ENCODE data around the gene NPEPPS.
A peak's percentile ranks its signal among the peaks of the same experiment; 100 is the strongest.

Gene NPEPPS

DNA sequence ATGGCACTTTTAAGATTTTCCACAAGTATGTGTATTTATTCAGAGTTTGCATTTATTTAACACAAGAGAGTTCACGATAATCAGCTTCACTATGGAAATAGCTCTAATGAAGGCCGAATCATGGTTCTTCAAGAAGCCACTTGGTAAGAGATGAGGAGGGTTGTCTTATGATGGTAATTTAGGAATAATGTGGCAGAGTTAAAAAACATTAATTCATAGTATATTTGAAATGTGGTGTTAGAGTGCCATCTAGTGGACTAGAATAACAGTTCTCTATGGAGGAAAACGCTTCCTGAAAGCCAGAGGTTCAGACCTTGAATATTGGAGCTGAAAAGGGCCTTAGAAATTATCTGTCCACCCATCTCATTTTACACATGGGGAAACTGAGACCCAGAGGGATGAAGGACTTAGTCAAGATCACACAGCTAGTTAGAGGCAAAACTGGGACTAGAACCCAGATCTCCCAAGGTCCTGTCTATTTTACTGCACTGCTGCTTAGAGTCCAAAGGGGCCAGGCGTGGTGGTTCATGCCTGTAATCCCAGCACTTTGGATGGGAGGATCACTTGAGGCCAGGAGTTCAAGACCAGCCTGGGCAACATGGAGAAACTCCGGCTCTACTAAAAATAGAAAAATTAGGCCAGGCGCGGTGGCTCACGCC lies 85.0 kb downstream of the NPEPPS start:
- Histone ChIP-seq H3K27ac (ENCODE audit: low read depth, low read length) (no peak overlapping the region), H3K4me1 (ENCODE audit: control insufficient read depth, insufficient read depth, low read length) (no peaks in the 10 kb centered on the region), H3K27me3 (ENCODE audit: control insufficient read depth, insufficient read depth, low read length) (no peaks in the 10 kb centered on the region), H3K4me3 (ENCODE audit: low read depth, low read length) (no peak overlapping the region), H3K36me3 (ENCODE audit: control insufficient read depth, insufficient read depth, low read length) (peaks cover 78% of the 10 kb centered on the region), H3K9ac (ENCODE audit: low read depth, low read length) (no peak overlapping the region), H3K9me3 (ENCODE audit: control insufficient read depth, insufficient read depth, low read length) (no peaks in the 10 kb centered on the region)

DNA sequence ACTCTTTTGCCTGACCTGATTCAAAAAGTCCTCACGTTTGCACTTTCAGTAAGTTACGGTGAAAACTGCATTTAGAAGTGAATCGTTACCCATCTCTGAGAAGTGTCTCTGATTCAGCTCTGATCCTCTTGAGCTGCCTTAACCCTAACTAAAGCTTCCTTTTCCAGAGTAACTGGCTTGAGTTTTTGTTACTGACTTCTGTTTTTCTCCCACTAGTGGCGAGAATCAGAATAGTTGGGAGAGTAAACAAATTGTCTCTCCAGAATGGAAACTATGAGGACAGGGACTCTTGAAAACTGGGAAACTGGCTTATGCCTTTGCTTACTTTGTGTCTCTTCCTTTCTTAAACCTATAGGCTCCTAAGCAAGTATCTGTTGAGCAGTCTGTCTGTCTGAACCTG lies 87.5 kb downstream of the NPEPPS start:
- Histone ChIP-seq H3K36me3 (ENCODE audit: control insufficient read depth, insufficient read depth, low read length) (peaks cover 87% of the 10 kb centered on the region), H3K27ac (ENCODE audit: low read depth, low read length) (peak overlapping the region; percentile 25), H3K9ac (ENCODE audit: low read depth, low read length) (no peak overlapping the region)

DNA sequence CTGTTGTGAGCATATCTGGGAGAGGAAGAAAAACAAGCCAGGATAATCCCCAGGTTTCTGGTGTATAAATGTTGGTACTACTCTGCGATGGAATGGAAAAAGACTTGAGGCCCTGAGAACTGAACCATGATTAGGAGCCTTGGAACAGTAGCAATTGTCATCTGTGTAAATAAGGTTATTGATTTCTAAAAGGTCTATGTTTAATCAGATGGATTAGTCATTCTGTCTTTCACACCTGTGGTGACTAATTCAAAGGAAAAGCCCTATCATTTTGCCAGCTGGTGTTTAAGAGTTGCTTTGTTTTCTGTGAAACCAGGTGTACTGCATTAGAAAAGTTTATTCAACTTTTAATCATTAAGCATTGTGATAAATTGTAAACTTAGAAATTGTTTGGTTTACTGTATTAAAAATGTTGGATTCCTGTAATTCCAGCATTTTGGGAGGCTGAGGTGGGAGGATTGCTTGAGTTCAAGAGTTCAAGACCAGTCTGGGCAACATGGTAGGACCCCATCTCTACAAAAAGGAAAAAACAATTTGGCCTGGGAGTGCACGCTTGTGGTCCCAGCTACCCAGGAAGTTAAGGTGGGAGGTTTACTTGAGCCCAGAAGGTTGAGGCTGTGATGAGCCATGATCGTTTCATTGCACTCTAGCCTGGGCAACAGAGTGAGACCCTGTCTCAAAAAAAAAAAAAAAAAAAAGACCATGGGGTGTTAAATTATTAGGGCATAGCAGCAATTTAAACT lies 89.8 kb downstream of the NPEPPS start:
- Histone ChIP-seq H3K27ac (ENCODE audit: low read depth, low read length) (peak overlapping the region; percentile 93), H3K4me1 (ENCODE audit: control insufficient read depth, insufficient read depth, low read length) (peaks cover 12% of the 10 kb centered on the region; the same call in 1 of the 2 replicates), H3K36me3 (ENCODE audit: control insufficient read depth, insufficient read depth, low read length) (peaks cover 76% of the 10 kb centered on the region), H3K27me3 (ENCODE audit: control insufficient read depth, insufficient read depth, low read length) (no peaks in the 10 kb centered on the region), H3K4me3 (ENCODE audit: low read depth, low read length) (no peak overlapping the region), H3K9ac (ENCODE audit: low read depth, low read length) (no peak overlapping the region), H3K9me3 (ENCODE audit: control insufficient read depth, insufficient read depth, low read length) (no peaks in the 10 kb centered on the region)

More for the DNA sequence above, 87.5 kb downstream of the NPEPPS start:
- Histone ChIP-seq H3K4me3 (ENCODE audit: low read depth, low read length) (no peak overlapping the region), H3K27me3 (ENCODE audit: control insufficient read depth, insufficient read depth, low read length) (no peaks in the 10 kb centered on the region), H3K4me1 (ENCODE audit: control insufficient read depth, insufficient read depth, low read length) (peaks cover 12% of the 10 kb centered on the region; the same call in 1 of the 2 replicates), H3K9me3 (ENCODE audit: control insufficient read depth, insufficient read depth, low read length) (no peaks in the 10 kb centered on the region)

DNA sequence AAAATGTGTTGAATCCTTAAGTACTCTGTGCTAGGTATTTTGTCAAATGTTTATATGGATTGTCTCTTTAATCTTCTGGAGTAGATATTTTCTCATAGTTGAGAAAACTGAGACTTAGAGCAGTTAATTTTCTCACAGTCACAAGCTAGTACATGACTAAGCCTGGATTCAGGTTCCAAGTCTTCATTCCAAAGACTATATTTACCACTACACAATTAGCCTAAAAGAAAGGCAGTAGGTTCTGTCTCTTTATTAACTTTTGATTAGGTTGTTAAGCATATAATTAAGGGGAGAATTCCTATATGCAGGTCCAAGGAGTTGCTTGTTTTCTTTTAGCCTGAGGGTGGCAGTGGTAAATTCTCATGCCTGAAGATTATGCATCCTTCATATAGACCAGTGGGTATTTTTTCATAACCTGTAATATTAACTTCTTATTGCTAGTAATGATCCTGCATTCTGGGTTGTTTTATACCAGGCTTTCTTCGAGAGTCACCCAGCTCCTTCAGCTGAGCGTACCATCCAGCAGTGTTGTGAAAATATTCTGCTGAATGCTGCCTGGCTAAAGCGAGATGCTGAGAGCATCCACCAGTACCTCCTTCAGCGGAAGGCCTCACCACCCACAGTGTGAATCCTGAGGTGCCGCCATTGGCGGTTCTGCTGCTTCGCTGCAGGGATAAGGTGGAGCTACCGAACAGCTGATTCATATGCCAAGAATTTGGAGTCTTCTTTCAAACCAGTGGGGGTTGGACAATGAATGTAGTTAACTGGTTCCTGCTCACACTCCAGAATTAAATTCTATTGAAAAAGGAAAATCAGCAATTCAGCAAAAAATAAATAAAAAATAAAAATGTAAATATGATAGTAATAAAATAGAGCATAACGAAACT lies 90.6 kb downstream of the NPEPPS start:
- Histone ChIP-seq H3K27ac (ENCODE audit: low read depth, low read length) (peak overlapping the region; percentile 93), H3K36me3 (ENCODE audit: control insufficient read depth, insufficient read depth, low read length) (peaks cover 72% of the 10 kb centered on the region), H3K9me3 (ENCODE audit: control insufficient read depth, insufficient read depth, low read length) (no peaks in the 10 kb centered on the region), H3K27me3 (ENCODE audit: control insufficient read depth, insufficient read depth, low read length) (no peaks in the 10 kb centered on the region), H3K9ac (ENCODE audit: low read depth, low read length) (no peak overlapping the region), H3K4me1 (ENCODE audit: control insufficient read depth, insufficient read depth, low read length) (peaks cover 12% of the 10 kb centered on the region; the same call in 1 of the 2 replicates), H3K4me3 (ENCODE audit: low read depth, low read length) (no peak overlapping the region)

DNA sequence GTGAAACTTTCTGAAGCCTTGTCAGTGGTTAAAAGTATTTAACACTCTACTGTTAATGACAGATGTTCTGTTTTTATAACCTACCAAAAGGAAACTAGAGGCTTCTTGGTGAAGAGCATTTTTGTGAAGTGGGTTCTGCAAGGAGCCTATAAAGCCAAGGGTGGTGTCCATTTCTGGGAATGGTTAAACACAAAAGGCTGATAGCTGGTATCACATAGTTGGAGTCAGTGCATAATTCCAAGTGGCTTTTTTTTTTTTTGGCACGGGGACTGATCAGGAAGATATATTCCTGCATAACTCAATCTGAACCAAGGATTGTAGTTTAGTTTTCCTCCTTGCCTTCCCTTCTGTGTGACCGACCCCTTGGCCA lies 91.3 kb downstream of the NPEPPS start:
- Histone ChIP-seq H3K4me1 (ENCODE audit: control insufficient read depth, insufficient read depth, low read length) (peaks cover 12% of the 10 kb centered on the region; the same call in 1 of the 2 replicates), H3K9ac (ENCODE audit: low read depth, low read length) (no peak overlapping the region), H3K27me3 (ENCODE audit: control insufficient read depth, insufficient read depth, low read length) (no peaks in the 10 kb centered on the region), H3K9me3 (ENCODE audit: control insufficient read depth, insufficient read depth, low read length) (no peaks in the 10 kb centered on the region), H3K4me3 (ENCODE audit: low read depth, low read length) (no peak overlapping the region), H3K27ac (ENCODE audit: low read depth, low read length) (peak overlapping the region; percentile 93), H3K36me3 (ENCODE audit: control insufficient read depth, insufficient read depth, low read length) (peaks cover 66% of the 10 kb centered on the region)

DNA sequence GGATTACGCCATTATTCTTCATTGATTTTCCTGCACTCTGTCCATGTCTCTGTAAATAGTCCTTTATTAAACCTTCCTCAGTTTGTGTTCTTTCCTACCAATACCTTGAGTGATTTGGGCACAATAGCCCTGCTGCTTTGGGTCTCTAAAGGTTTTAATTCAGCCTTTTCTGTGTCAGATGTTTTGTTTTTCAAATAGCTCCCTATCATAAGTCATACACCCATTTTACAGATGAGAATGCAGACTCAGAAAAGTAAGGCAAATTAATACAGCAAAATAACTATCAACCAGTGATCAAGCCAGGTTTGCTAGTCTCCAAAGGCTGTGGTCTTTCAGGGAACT lies 93.8 kb downstream of the NPEPPS start:
- no peaks in the 10 kb centered on the region for H3K9me3 ChIP-seq (ENCODE audit: control insufficient read depth, insufficient read depth, low read length)
- peaks cover 41% of the 10 kb centered on the region for H3K36me3 ChIP-seq (ENCODE audit: control insufficient read depth, insufficient read depth, low read length)
- no peak overlapping the region for H3K9ac ChIP-seq (ENCODE audit: low read depth, low read length)

DNA sequence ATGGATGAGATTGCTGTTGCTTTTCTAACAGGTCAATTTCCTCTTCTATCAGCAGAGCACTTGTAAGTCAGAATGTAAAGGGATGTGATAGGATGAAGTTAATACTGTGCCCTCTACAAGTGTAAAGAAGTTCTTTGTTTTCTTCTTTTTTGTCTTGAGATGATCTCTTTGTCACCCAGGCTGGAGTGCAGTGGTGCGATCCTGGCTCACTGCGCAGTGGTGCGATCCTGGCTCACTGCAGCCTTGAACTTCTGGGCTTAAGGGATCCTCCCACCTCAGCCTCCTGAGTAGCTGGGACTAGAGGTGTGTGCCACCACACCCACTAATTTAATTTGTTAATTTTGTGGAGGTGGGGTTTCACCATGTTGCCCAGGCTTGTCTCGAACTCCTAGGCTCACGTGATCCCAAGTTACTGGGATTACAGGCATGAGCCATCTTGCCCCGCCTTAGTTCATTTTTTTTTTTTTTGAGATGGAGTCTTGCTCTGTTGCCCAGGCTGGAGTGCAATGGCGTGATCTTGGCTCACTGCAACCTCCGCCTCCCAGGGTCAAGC lies 97.2 kb downstream of the NPEPPS start:
- no peak overlapping the region for H3K4me3 ChIP-seq (ENCODE audit: low read depth, low read length)
- H3K9me3 ChIP-seq (ENCODE audit: control insufficient read depth, insufficient read depth, low read length) = no peaks in the 10 kb centered on the region
- no peak overlapping the region for H3K9ac ChIP-seq (ENCODE audit: low read depth, low read length)
- peaks cover 8% of the 10 kb centered on the region; the same call in 1 of the 2 replicates for H3K36me3 ChIP-seq (ENCODE audit: control insufficient read depth, insufficient read depth, low read length)
- H3K27me3 ChIP-seq (ENCODE audit: control insufficient read depth, insufficient read depth, low read length) = no peaks in the 10 kb centered on the region
- H3K27ac ChIP-seq (ENCODE audit: low read depth, low read length) = no peak overlapping the region
- H3K4me1 ChIP-seq (ENCODE audit: control insufficient read depth, insufficient read depth, low read length) = no peaks in the 10 kb centered on the region

More for the DNA sequence above, 93.8 kb downstream of the NPEPPS start:
- Histone ChIP-seq H3K27ac (ENCODE audit: low read depth, low read length) (no peak overlapping the region), H3K27me3 (ENCODE audit: control insufficient read depth, insufficient read depth, low read length) (no peaks in the 10 kb centered on the region), H3K4me1 (ENCODE audit: control insufficient read depth, insufficient read depth, low read length) (peaks cover 12% of the 10 kb centered on the region; the same call in 1 of the 2 replicates), H3K4me3 (ENCODE audit: low read depth, low read length) (no peak overlapping the region)

DNA sequence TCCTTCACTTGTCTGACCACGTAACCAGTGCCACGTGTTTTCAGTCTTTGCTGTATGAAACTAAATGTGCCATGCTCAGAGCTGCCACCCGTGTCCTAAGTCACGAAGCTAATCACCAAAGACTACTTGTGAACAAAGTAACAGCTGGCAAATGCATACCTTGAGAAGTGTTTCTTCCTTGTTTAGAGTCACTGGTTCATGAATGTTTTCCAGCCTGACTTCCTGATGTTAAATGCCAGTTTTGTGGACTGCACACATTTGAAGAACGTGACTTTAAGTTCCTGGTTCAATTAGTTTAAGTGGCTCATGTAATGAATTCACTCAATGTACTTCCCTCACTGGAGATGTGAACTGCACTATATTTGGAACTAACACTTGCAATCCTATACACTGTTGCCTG lies 98.9 kb downstream of the NPEPPS start:
- Histone ChIP-seq H3K36me3 (ENCODE audit: control insufficient read depth, insufficient read depth, low read length) (no peaks in the 10 kb centered on the region), H3K9me3 (ENCODE audit: control insufficient read depth, insufficient read depth, low read length) (no peaks in the 10 kb centered on the region), H3K4me1 (ENCODE audit: control insufficient read depth, insufficient read depth, low read length) (no peaks in the 10 kb centered on the region), H3K9ac (ENCODE audit: low read depth, low read length) (no peak overlapping the region), H3K27ac (ENCODE audit: low read depth, low read length) (no peak overlapping the region), H3K4me3 (ENCODE audit: low read depth, low read length) (no peak overlapping the region), H3K27me3 (ENCODE audit: control insufficient read depth, insufficient read depth, low read length) (no peaks in the 10 kb centered on the region)

DNA sequence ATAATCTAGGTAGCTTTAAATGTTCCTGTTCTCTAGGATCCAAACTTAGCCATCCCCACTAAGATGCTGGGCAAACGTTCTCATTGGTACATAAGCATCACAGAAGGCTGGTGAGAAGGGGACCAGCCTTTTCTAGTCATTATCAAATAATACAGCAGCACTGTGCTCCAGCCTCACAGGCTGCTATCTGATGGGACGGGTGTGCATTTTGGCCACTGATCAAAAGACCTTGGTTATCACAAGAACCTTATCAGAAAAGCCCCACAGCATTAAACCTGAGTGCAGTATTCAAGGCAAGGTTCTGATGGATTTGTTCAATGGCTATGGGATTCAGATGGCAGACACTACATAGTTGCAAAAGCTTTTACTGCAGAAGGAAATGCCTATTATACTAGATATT lies 99.7 kb downstream of the NPEPPS start:
- no peaks in the 10 kb centered on the region for H3K4me1 ChIP-seq (ENCODE audit: control insufficient read depth, insufficient read depth, low read length)
- no peaks in the 10 kb centered on the region for H3K36me3 ChIP-seq (ENCODE audit: control insufficient read depth, insufficient read depth, low read length)
- H3K4me3 ChIP-seq (ENCODE audit: low read depth, low read length) = no peak overlapping the region
- H3K27ac ChIP-seq (ENCODE audit: low read depth, low read length) = no peak overlapping the region
- H3K9ac ChIP-seq (ENCODE audit: low read depth, low read length) = no peak overlapping the region
- H3K9me3 ChIP-seq (ENCODE audit: control insufficient read depth, insufficient read depth, low read length) = no peaks in the 10 kb centered on the region
- H3K27me3 ChIP-seq (ENCODE audit: control insufficient read depth, insufficient read depth, low read length) = no peaks in the 10 kb centered on the region

DNA sequence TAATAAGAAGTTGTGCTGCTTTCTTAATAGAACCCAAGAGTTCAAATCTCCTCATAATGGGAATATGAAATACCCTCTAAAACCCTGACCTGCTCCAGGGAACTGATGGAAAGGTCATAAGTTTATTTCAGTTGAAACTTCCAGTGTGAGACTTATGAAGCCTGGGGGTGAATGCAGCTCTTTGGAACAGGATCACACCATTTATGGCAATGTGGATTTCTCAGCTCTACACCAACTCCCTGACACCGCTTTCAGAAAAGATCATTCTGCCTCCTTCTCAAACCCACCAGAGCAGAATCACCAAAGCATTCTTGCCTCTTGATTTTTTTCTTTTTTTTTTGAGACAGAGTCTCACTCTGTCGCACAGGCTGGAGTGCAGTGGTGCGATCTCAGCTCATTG lies 102.1 kb downstream of the NPEPPS start:
- no peak overlapping the region for H3K27ac ChIP-seq (ENCODE audit: low read depth, low read length)
- H3K9me3 ChIP-seq (ENCODE audit: control insufficient read depth, insufficient read depth, low read length) = no peaks in the 10 kb centered on the region
- H3K36me3 ChIP-seq (ENCODE audit: control insufficient read depth, insufficient read depth, low read length) = peaks cover 15% of the 10 kb centered on the region; the same call in 1 of the 2 replicates
- no peak overlapping the region for H3K9ac ChIP-seq (ENCODE audit: low read depth, low read length)
- no peak overlapping the region for H3K4me3 ChIP-seq (ENCODE audit: low read depth, low read length)
- no peaks in the 10 kb centered on the region for H3K4me1 ChIP-seq (ENCODE audit: control insufficient read depth, insufficient read depth, low read length)
- H3K27me3 ChIP-seq (ENCODE audit: control insufficient read depth, insufficient read depth, low read length) = no peaks in the 10 kb centered on the region
